ENCODE data around the gene PSMB11.

The PSMB11 gene

GRCh38 chr14:23006544-23007419 lies 35.2 kb upstream of the PSMB11 start:
- TF ChIP-seq GATA2 (IDR thresholded peaks at IDR 0.05; ENCODE audit: low read depth, low read length), result no peak
- no peak for TF ChIP-seq GATA3 (IDR thresholded peaks at IDR 0.05; ENCODE audit: low read depth, low read length)

- TF ChIP-seq GATA3 (IDR thresholded peaks at IDR 0.05; ENCODE audit: low read depth, low read length) (no peak), GATA2 (IDR thresholded peaks at IDR 0.05; ENCODE audit: low read depth, low read length) (no peak)
Observed at GRCh38 chr14:23008831-23009230, 33.2 kb upstream of the PSMB11 start.

- TF ChIP-seq GATA2 (IDR thresholded peaks at IDR 0.05; ENCODE audit: low read depth, low read length), result no peak
- TF ChIP-seq GATA3 (IDR thresholded peaks at IDR 0.05; ENCODE audit: low read depth, low read length), result no peak
Observed at GRCh38 chr14:23009483-23009938, 32.5 kb upstream of the PSMB11 start.

- TF ChIP-seq GATA2 (IDR thresholded peaks at IDR 0.05; ENCODE audit: low read depth, low read length) (no peak), GATA3 (IDR thresholded peaks at IDR 0.05; ENCODE audit: low read depth, low read length) (no peak)
Observed at GRCh38 chr14:23009939-23010726, 31.9 kb upstream of the PSMB11 start, which contains the start of gene C14orf93. Gene C14orf93 (minus strand): TSS chr14:23010143. CDS start chr14:22999023, 11,120 bp downstream.

GRCh38 chr14:23013054-23013748 lies 28.8 kb upstream of the PSMB11 start:
- TF ChIP-seq GATA2 (IDR thresholded peaks at IDR 0.05; ENCODE audit: low read depth, low read length) (no peak), GATA3 (IDR thresholded peaks at IDR 0.05; ENCODE audit: low read depth, low read length) (no peak)

- no peak for TF ChIP-seq GATA3 (IDR thresholded peaks at IDR 0.05; ENCODE audit: low read depth, low read length)
- no peak for TF ChIP-seq GATA2 (IDR thresholded peaks at IDR 0.05; ENCODE audit: low read depth, low read length)
Observed at GRCh38 chr14:23015618-23016017, 26.4 kb upstream of the PSMB11 start.

GRCh38 chr14:23017091-23017490 lies 24.9 kb upstream of the PSMB11 start:
- TF ChIP-seq GATA3 (IDR thresholded peaks at IDR 0.05; ENCODE audit: low read depth, low read length) (no peak), GATA2 (IDR thresholded peaks at IDR 0.05; ENCODE audit: low read depth, low read length) (no peak)

GRCh38 chr14:23018107-23018506 lies 23.9 kb upstream of the PSMB11 start:
- no peak for TF ChIP-seq GATA2 (IDR thresholded peaks at IDR 0.05; ENCODE audit: low read depth, low read length)
- no peak for TF ChIP-seq GATA3 (IDR thresholded peaks at IDR 0.05; ENCODE audit: low read depth, low read length)

GRCh38 chr14:23020143-23021128 lies 21.6 kb upstream of the PSMB11 start:
- TF ChIP-seq GATA2 (IDR thresholded peaks at IDR 0.05; ENCODE audit: low read depth, low read length) (no peak), GATA3 (IDR thresholded peaks at IDR 0.05; ENCODE audit: low read depth, low read length) (no peak)

- TF ChIP-seq GATA2 (IDR thresholded peaks at IDR 0.05; ENCODE audit: low read depth, low read length), result no peak
- no peak for TF ChIP-seq GATA3 (IDR thresholded peaks at IDR 0.05; ENCODE audit: low read depth, low read length)
Observed at GRCh38 chr14:23021434-23021833, 20.6 kb upstream of the PSMB11 start.

- TF ChIP-seq GATA2 (IDR thresholded peaks at IDR 0.05; ENCODE audit: low read depth, low read length), result no peak
- no peak for TF ChIP-seq GATA3 (IDR thresholded peaks at IDR 0.05; ENCODE audit: low read depth, low read length)
Observed at GRCh38 chr14:23021889-23022442, 20.0 kb upstream of the PSMB11 start.

GRCh38 chr14:23023022-23023794 lies 18.8 kb upstream of the PSMB11 start:
- TF ChIP-seq GATA2 (IDR thresholded peaks at IDR 0.05; ENCODE audit: low read depth, low read length), result no peak
- no peak for TF ChIP-seq GATA3 (IDR thresholded peaks at IDR 0.05; ENCODE audit: low read depth, low read length)

All from SH-SY5Y (cell line).